ENCODE data around the gene DDO.

The DDO gene

DNA sequence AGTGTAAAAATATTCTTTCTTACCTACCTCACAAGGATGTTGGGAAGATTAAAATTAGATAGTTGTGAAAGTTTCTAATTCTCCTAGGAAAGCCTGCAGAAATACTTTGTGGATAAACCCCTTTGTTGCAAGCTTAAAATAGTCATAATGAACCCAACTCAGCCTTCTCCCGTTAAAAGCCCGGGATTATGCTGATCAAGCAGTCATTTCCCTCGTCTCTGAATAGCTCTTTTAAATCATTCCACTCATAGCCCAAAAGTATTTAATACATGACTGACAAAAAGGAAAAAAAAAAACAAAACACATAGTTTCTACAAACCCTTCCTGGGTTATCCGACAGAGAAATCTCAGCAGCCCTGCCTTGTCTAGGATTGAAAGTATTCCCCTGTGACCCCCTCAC lies 46.3 kb downstream of the DDO start:
- Histone ChIP-seq H3K9ac (no peak overlapping the region), H3K36me3 (ENCODE audit: insufficient read depth) (no peaks in the 10 kb centered on the region), H3K4me3 (IDR thresholded peaks at IDR 0.05; ENCODE audit: insufficient read depth, low read depth, low read length) (no peak overlapping the region), H4K20me1 (ENCODE audit: insufficient read depth) (no peaks in the 10 kb centered on the region), H2AFZ (ENCODE audit: low read depth) (no peak overlapping the region), H3K79me2 (ENCODE audit: insufficient read depth, low read depth) (no peaks in the 10 kb centered on the region), H3K4me2 (no peak overlapping the region), H3K27ac (no peak overlapping the region), H3K4me1 (ENCODE audit: low read depth, poor library complexity, severe bottlenecking) (no peaks in the 10 kb centered on the region), H3K27me3 (ENCODE audit: insufficient read depth, low read depth) (no peaks in the 10 kb centered on the region)
- TF ChIP-seq, protein P1, sequence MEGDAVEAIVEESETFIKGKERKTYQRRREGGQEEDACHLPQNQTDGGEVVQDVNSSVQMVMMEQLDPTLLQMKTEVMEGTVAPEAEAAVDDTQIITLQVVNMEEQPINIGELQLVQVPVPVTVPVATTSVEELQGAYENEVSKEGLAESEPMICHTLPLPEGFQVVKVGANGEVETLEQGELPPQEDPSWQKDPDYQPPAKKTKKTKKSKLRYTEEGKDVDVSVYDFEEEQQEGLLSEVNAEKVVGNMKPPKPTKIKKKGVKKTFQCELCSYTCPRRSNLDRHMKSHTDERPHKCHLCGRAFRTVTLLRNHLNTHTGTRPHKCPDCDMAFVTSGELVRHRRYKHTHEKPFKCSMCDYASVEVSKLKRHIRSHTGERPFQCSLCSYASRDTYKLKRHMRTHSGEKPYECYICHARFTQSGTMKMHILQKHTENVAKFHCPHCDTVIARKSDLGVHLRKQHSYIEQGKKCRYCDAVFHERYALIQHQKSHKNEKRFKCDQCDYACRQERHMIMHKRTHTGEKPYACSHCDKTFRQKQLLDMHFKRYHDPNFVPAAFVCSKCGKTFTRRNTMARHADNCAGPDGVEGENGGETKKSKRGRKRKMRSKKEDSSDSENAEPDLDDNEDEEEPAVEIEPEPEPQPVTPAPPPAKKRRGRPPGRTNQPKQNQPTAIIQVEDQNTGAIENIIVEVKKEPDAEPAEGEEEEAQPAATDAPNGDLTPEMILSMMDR (conservative IDR thresholded peaks at IDR 0.05; ENCODE audit: low read depth, low read length) = no peak

DNA sequence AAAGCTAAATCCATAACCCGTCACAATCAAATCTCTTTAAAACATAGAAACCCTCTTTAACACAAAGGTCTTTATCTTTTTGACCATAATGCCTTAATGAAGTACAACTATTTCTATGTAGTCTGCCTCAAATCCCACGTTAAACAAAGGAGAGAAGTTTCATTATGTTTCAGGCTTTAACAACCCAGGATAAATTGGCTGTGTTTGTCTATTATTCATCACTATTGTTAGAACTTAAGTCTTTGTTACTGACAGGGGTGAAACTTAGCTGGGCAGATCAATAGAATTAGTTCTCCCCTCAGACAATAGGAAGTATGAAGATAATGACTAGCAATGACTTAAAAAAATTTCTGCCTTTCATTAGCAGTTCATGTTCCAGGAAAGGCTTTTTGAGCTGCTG lies 47.1 kb downstream of the DDO start:
- no peak overlapping the region for H3K4me2 ChIP-seq
- TF ChIP-seq, protein P1 (conservative IDR thresholded peaks at IDR 0.05; ENCODE audit: low read depth, low read length) = no peak
- H3K36me3 ChIP-seq (ENCODE audit: insufficient read depth) = no peaks in the 10 kb centered on the region
- no peak overlapping the region for H3K4me3 ChIP-seq (IDR thresholded peaks at IDR 0.05; ENCODE audit: insufficient read depth, low read depth, low read length)
- H3K9ac ChIP-seq = no peak overlapping the region
- no peak overlapping the region for H3K27ac ChIP-seq
- H2AFZ ChIP-seq (ENCODE audit: low read depth) = no peak overlapping the region
- no peaks in the 10 kb centered on the region for H3K79me2 ChIP-seq (ENCODE audit: insufficient read depth, low read depth)
- no peaks in the 10 kb centered on the region for H4K20me1 ChIP-seq (ENCODE audit: insufficient read depth)
- no peaks in the 10 kb centered on the region for H3K4me1 ChIP-seq (ENCODE audit: low read depth, poor library complexity, severe bottlenecking)
- H3K27me3 ChIP-seq (ENCODE audit: insufficient read depth, low read depth) = no peaks in the 10 kb centered on the region

DNA sequence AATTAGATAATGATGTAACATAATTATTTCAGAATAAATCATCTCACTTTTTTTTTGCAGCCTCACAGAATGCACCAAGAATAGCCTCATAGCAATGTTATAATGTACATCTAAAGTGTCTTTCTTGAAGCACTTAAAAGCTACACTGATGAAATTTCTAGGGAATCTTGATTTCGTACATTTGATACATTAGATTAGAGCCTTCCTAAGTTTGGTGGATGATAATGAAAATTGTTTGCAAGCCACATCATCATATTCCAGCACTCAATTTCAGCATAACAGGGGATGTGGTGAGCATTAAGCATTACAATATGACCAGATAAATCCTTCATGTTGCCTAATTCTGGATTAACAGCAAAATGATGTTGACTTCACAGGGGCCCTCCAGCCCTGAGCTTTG lies 47.5 kb downstream of the DDO start:
- H3K4me1 ChIP-seq (ENCODE audit: low read depth, poor library complexity, severe bottlenecking) = no peaks in the 10 kb centered on the region
- H3K36me3 ChIP-seq (ENCODE audit: insufficient read depth) = no peaks in the 10 kb centered on the region
- no peaks in the 10 kb centered on the region for H3K79me2 ChIP-seq (ENCODE audit: insufficient read depth, low read depth)
- H3K27ac ChIP-seq = no peak overlapping the region
- H3K4me3 ChIP-seq (IDR thresholded peaks at IDR 0.05; ENCODE audit: insufficient read depth, low read depth, low read length) = no peak overlapping the region
- no peak overlapping the region for H3K9ac ChIP-seq
- TF ChIP-seq, protein P1 (conservative IDR thresholded peaks at IDR 0.05; ENCODE audit: low read depth, low read length) = no peak
- no peak overlapping the region for H3K4me2 ChIP-seq
- H4K20me1 ChIP-seq (ENCODE audit: insufficient read depth) = no peaks in the 10 kb centered on the region
- H3K27me3 ChIP-seq (ENCODE audit: insufficient read depth, low read depth) = no peaks in the 10 kb centered on the region
- no peak overlapping the region for H2AFZ ChIP-seq (ENCODE audit: low read depth)

DNA sequence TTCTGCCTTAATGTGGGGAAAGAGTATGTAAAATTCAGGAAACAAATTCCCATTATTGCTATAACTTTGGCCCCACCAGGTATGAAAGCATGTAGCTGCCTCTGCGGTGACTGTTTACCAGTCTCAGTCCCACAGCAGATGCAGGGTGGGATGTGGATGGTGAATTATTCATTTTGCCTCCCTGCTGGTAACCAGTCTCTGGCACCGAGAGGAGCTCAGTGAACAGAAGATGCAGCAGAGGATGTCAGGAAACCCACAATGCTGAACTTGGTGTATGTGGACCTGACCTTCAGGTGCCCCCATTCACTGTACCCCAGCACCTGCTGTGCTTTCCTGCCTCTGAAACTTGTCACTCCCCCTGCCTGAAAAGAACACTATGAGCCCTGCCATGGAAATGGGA lies 48.4 kb downstream of the DDO start:
- Histone ChIP-seq H3K27ac (no peak overlapping the region), H3K4me2 (no peak overlapping the region), H3K27me3 (ENCODE audit: insufficient read depth, low read depth) (no peaks in the 10 kb centered on the region)

More for the DNA sequence above, 48.4 kb downstream of the DDO start:
- Histone ChIP-seq H4K20me1 (ENCODE audit: insufficient read depth) (no peaks in the 10 kb centered on the region), H3K4me1 (ENCODE audit: low read depth, poor library complexity, severe bottlenecking) (no peaks in the 10 kb centered on the region), H2AFZ (ENCODE audit: low read depth) (no peak overlapping the region), H3K79me2 (ENCODE audit: insufficient read depth, low read depth) (no peaks in the 10 kb centered on the region), H3K36me3 (ENCODE audit: insufficient read depth) (no peaks in the 10 kb centered on the region), H3K9ac (no peak overlapping the region), H3K4me3 (IDR thresholded peaks at IDR 0.05; ENCODE audit: insufficient read depth, low read depth, low read length) (no peak overlapping the region)
- TF ChIP-seq, protein P1 (conservative IDR thresholded peaks at IDR 0.05; ENCODE audit: low read depth, low read length) = no peak

Measured in KMS-11 (cell line).